H1 (cell line): Measurements from ENCODE around the gene CD226. TPM values are rescaled to one million over a fixed set of nuclear protein-coding genes. Genes with fewer than 3 reads are reported as not detected.

ENCODE experiments used
- CTCF ChIA-PET: fragments of 300-600 bp; sonication (Branson Sonifier 250); formaldehyde crosslinking; loops from one replicate; lab custom pipeline; 2021; ENCODE audit not compliant: partially characterized antibody; lab: Charles Lee
- POLR2A ChIA-PET: fragments of 300-600 bp; sonication (Branson Sonifier 250); formaldehyde crosslinking; loops from one replicate; lab custom pipeline; 2021; ENCODE audit warnings: inconsistent platforms; ENCODE audit not compliant: partially characterized antibody; lab: Charles Lee
- DNase-seq, 2 experiments: peaks; one replicate each; pipeline versions ENCODE4 v3.0.0 to v3.0.0-alpha.2; 2010 to 2022; ENCODE audit warnings: low spot score in 2 of 2, low read depth in 1 of 2, mixed read lengths in 1 of 2
- FAIRE-seq: peaks from 2 replicates; lab custom pipeline; 2011; peaks lifted over from hg19 to GRCh38; lab: Jason Lieb, UNC
- H2AFZ ChIP-seq: 2 replicates; pipeline ENCODE4 v1.8.1; 2012; ENCODE audit warnings: low read length, inconsistent platforms
- H2AK5ac ChIP-seq: 2 replicates; pipeline ENCODE4 v1.6.1; 2013; ENCODE audit warnings: low read depth, low read length
- H2BK120ac ChIP-seq: replicated peaks from 2 replicates; pipeline ENCODE3; 2013; ENCODE audit warnings: low read depth, low read length, inconsistent platforms
- H2BK12ac ChIP-seq: 2 replicates; pipeline ENCODE4 v1.6.1; 2013; ENCODE audit warnings: low read depth, low read length
- H2BK15ac ChIP-seq: 2 replicates; pipeline ENCODE4 v1.6.1; 2013; ENCODE audit warnings: low read length
- H2BK20ac ChIP-seq: 2 replicates; pipeline ENCODE4 v1.6.1; 2013; ENCODE audit warnings: low read length
- H2BK5ac ChIP-seq: 2 replicates; pipeline ENCODE4 v1.6.1; 2013; ENCODE audit warnings: low read depth, low read length
- H3K14ac ChIP-seq: 2 replicates; pipeline ENCODE4 v1.6.1; 2013; ENCODE audit warnings: inconsistent platforms; ENCODE audit not compliant: insufficient read length
- H3K18ac ChIP-seq: 2 replicates; pipeline ENCODE4 v1.6.1; 2013; ENCODE audit warnings: low read length; ENCODE audit errors: extremely low read depth
- H3K23ac ChIP-seq: 2 replicates; pipeline ENCODE4 v1.6.1; 2013; ENCODE audit warnings: inconsistent platforms; ENCODE audit not compliant: insufficient read length
- H3K23me2 ChIP-seq: 2 replicates; pipeline ENCODE4 v1.6.1; 2013; ENCODE audit warnings: low read depth, low read length
- H3K27ac ChIP-seq: 2 replicates; pipeline ENCODE4 v1.6.1; 2011; ENCODE audit warnings: low read depth, low read length, inconsistent platforms
- H3K27me3 ChIP-seq, 4 experiments: replicated peaks in 1 of 4; 1 replicate in 1 of 4; 2 replicates in 3 of 4; pipeline versions ENCODE4 v1.6.1 to v1.8.1; 2011 to 2013; ENCODE audit warnings: low read length in 3 of 4, mild to moderate bottlenecking in 3 of 4, inconsistent platforms in 2 of 4, mixed read lengths in 2 of 4, moderate library complexity in 1 of 4; ENCODE audit not compliant: control insufficient read depth in 3 of 4, insufficient read depth in 3 of 4; ENCODE audit errors: extremely low read depth in 1 of 4
- H3K36me3 ChIP-seq, 4 experiments: 2 replicates each; pipeline versions ENCODE4 v1.6.1 to v1.8.1; 2011 to 2013; ENCODE audit warnings: mild to moderate bottlenecking in 4 of 4, low read length in 3 of 4, moderate library complexity in 2 of 4, control low read depth in 1 of 4, inconsistent platforms in 1 of 4; ENCODE audit not compliant: insufficient read depth in 4 of 4, control insufficient read depth in 2 of 4
- H3K4ac ChIP-seq: replicated peaks from 2 replicates; pipeline ENCODE3; 2013; ENCODE audit warnings: low read length, low read depth, mixed read lengths, inconsistent platforms; ENCODE audit not compliant: insufficient read length
- H3K4me1 ChIP-seq, 4 experiments: replicated peaks in 1 of 4; 1 replicate in 1 of 4; 2 replicates in 3 of 4; pipeline versions ENCODE4 v1.6.1 to v1.8.1; 2011 to 2013; ENCODE audit warnings: low read length in 3 of 4, inconsistent platforms in 2 of 4, mixed read lengths in 1 of 4; ENCODE audit not compliant: insufficient read depth in 4 of 4, control insufficient read depth in 3 of 4
- H3K4me2 ChIP-seq, 2 experiments: 2 replicates each; pipeline versions ENCODE4 v1.6.1 to v1.8.1; 2011 to 2013; ENCODE audit warnings: low read depth in 2 of 2, low read length in 2 of 2, control low read depth in 1 of 2, inconsistent platforms in 1 of 2, mild to moderate bottlenecking in 1 of 2; ENCODE audit not compliant: insufficient read depth in 1 of 2
- H3K4me3 ChIP-seq, 4 experiments: fragments of 200-600, 300-600 bp in 1 of 4; sonication (generic), shearing (Covaris generic), sonication (Bioruptor Twin) in 1 of 4; 2 replicates each; pipeline versions ENCODE4 v1.5.1 to v1.8.1; 2011 to 2016; ENCODE audit warnings: low read length in 4 of 4, low read depth in 3 of 4, control low read depth in 2 of 4, inconsistent platforms in 2 of 4, mild to moderate bottlenecking in 2 of 4, mixed read lengths in 1 of 4, moderate library complexity in 1 of 4; ENCODE audit not compliant: insufficient read depth in 2 of 4; ENCODE audit errors: extremely low read depth in 1 of 4
- H3K56ac ChIP-seq: replicated peaks from 2 replicates; pipeline ENCODE3; 2013; ENCODE audit warnings: low read depth, mild to moderate bottlenecking, mixed read lengths, low read length, inconsistent platforms; ENCODE audit not compliant: insufficient read length
- H3K79me1 ChIP-seq: 2 replicates; pipeline ENCODE4 v1.6.1; 2013; ENCODE audit warnings: low read depth, low read length, control low read depth
- H3K79me2 ChIP-seq, 2 experiments: 2 replicates each; pipeline versions ENCODE4 v1.6.1 to v1.8.1; 2012 to 2013; ENCODE audit warnings: low read length in 2 of 2, mild to moderate bottlenecking in 2 of 2, inconsistent platforms in 1 of 2; ENCODE audit not compliant: insufficient read depth in 2 of 2, control insufficient read depth in 1 of 2
- H3K9ac ChIP-seq, 4 experiments: replicated peaks in 1 of 4; 1 replicate in 1 of 4; 2 replicates in 3 of 4; pipeline versions ENCODE4 v1.6.1 to v1.8.1; 2011 to 2013; ENCODE audit warnings: low read depth in 3 of 4, low read length in 3 of 4, control low read depth in 2 of 4, mild to moderate bottlenecking in 2 of 4, moderate library complexity in 2 of 4, inconsistent platforms in 1 of 4; ENCODE audit errors: extremely low read depth in 1 of 4
- H3K9me3 ChIP-seq, 2 experiments: 2 replicates each; pipeline versions ENCODE4 v1.6.1 to v1.8.1; 2012 to 2013; ENCODE audit warnings: mild to moderate bottlenecking in 2 of 2, moderate library complexity in 2 of 2, control low read depth in 1 of 2, inconsistent platforms in 1 of 2, low read depth in 1 of 2, low read length in 1 of 2, mixed read lengths in 1 of 2; ENCODE audit not compliant: insufficient read depth in 2 of 2
- H4K20me1 ChIP-seq, 2 experiments: replicated peaks in 1 of 2; 2 replicates each; pipeline versions ENCODE3 to v1.8.1; 2011 to 2013; ENCODE audit warnings: inconsistent platforms in 2 of 2, low read length in 2 of 2, mild to moderate bottlenecking in 1 of 2; ENCODE audit not compliant: insufficient read depth in 2 of 2, control insufficient read depth in 1 of 2
- H4K5ac ChIP-seq: 2 replicates; pipeline ENCODE4 v1.6.1; 2013; ENCODE audit warnings: low read length, low read depth, mixed read lengths, inconsistent platforms; ENCODE audit not compliant: insufficient read length
- H4K8ac ChIP-seq: 2 replicates; pipeline ENCODE4 v1.8.0; 2013; ENCODE audit warnings: mild to moderate bottlenecking, moderate library complexity, low read length, inconsistent platforms; ENCODE audit not compliant: insufficient read depth; ENCODE audit errors: extremely low read depth
- H4K91ac ChIP-seq: replicated peaks from 2 replicates; pipeline ENCODE3; 2013; ENCODE audit warnings: low read length, mixed read lengths, inconsistent platforms; ENCODE audit not compliant: insufficient read length
- GTF2F1 ChIP-seq: IDR thresholded peaks from 2 replicates; pipeline ENCODE4 v1.6.1; 2012; ENCODE audit warnings: low read depth, low read length, improper control_type of control experiment, borderline replicate concordance
- POLR2A ChIP-seq, 2 experiments: IDR thresholded peaks; 1 replicate in 1 of 2; 2 replicates in 1 of 2; pipeline ENCODE4 v1.6.1; 2011; ENCODE audit warnings: low read depth in 2 of 2, low read length in 2 of 2, mild to moderate bottlenecking in 2 of 2; ENCODE audit errors: control extremely low read depth in 1 of 2
- RNF2 ChIP-seq: fragments of 200-900, 300-1000 bp; sonication (generic); IDR thresholded peaks from 2 replicates; pipeline ENCODE4 v1.7.1; 2016; ENCODE audit warnings: borderline replicate concordance, low read depth, mild to moderate bottlenecking, antibody characterized with exemption, low read length; ENCODE audit not compliant: poor library complexity, severe bottlenecking; ENCODE audit errors: missing control alignments
- TAF7 ChIP-seq: optimal IDR thresholded peaks from 2 replicates; pipeline ENCODE3; 2011; ENCODE audit warnings: low read depth, mild to moderate bottlenecking, inconsistent platforms, low read length, moderate library complexity, borderline replicate concordance
- WGBS, 2 experiments: shearing (Covaris generic) in 1 of 2; methylation state at CpG; one replicate each; pipeline versions ENCODE4 v1.1.6 to v1.1.7; 2013 to 2015; ENCODE audit warnings: low lambda C conversion rate in 2 of 2, mixed read lengths in 2 of 2, inconsistent platforms in 1 of 2, low coverage in 1 of 2, missing lambda C conversion rate in 1 of 2; ENCODE audit not compliant: insufficient replicate concordance in 2 of 2, insufficient coverage in 1 of 2, insufficient read length in 1 of 2; ENCODE audit errors: extremely low coverage in 1 of 2, missing lambda C conversion rate in 1 of 2; 5-methylcytosine and 5-hydroxymethylcytosine counted together
- polyA plus RNA-seq, 7 experiments: library from polyadenylated mRNA; depleted of rRNA in 3 of 7; stranded (reverse) in 5 of 7; unstranded in 2 of 7; fragments of >200 nt in 5 of 7; fragments of 200-250 nt in 2 of 7; gene quantifications; 1 replicate in 5 of 7; 2 replicates in 1 of 7; 4 replicates in 1 of 7; pipeline versions ENCODE4 v1.2.1 to v1.2.3, GENCODE V29; 2011 to 2013; ENCODE audit warnings: missing spikeins in 2 of 7, mixed read lengths in 2 of 7
- total RNA-seq: library from RNA; stranded (reverse); fragmentation: NEBNext Ultra II Directional; extraction: Animal tissue kit (Norgen Biotek cat#: 25700); gene quantifications from 2 replicates; pipeline ENCODE4 v1.2.1, GENCODE V29; 2021

Gene CD226
- total and polyA plus RNA-seq, 2 of the 8 experiments (the other 6 are each of a cell fraction or from before 2014, with no cell fraction given), result not detected

GRCh38 chr18:69841117-69841516, 106.6 kb downstream of the CD226 start:
- Histone ChIP-seq H3K56ac (no peak overlapping the region), H2BK120ac (no peak overlapping the region), H3K27me3 (no peaks in the 10 kb centered on the region), H3K79me1 (no peaks in the 10 kb centered on the region), H2AFZ (no peak overlapping the region), H3K9ac (no peak overlapping the region), H3K9me3 (no peaks in the 10 kb centered on the region), H3K23ac (no peak overlapping the region), H2AK5ac (no peak overlapping the region), H4K5ac (no peak overlapping the region), H3K36me3 (no peaks in the 10 kb centered on the region; a peak in 1 of 8 replicates), H4K91ac (no peak overlapping the region), H3K4me1 (peaks cover 0 to 6% (median 0%) of the 10 kb centered on the region in 4 experiments; a peak in 2 of 7 replicates), H2BK12ac (no peak overlapping the region), H3K18ac (no peak overlapping the region), H4K20me1 (no peaks in the 10 kb centered on the region), H2BK15ac (no peak overlapping the region), H3K23me2 (no peaks in the 10 kb centered on the region; the same call in 1 of the 2 replicates), H3K4me2 (no peak overlapping the region), H4K8ac (no peak overlapping the region), H2BK5ac (no peak overlapping the region), H2BK20ac (no peak overlapping the region), H3K14ac (no peak overlapping the region), H3K4ac (no peak overlapping the region), H3K27ac (no peak overlapping the region), H3K79me2 (no peaks in the 10 kb centered on the region), H3K4me3 (no peak overlapping the region)
- TF ChIP-seq RNF2 (no peak), TAF7 (no peak), POLR2A (IDR thresholded peaks at IDR 0.05; ENCODE audit: control extremely low read depth in 1 of 2, low read depth in 2 of 2, low read length in 2 of 2) (no peak), GTF2F1 (no peak)
- ChIA-PET CTCF (interaction anchor here (0.8 to 1.6 kb wide), 4 partner anchors 13 to 118 kb away, joined by 3 to 5 read pairs (median 4); no protein-coding TSS in a partner anchor), POLR2A (no interaction called here)
- WGBS, 2 experiments, result 87% methylated on average over 9 of the region's 9 CpGs; no CpG with 5 or more reads in 1 of the 2 experiments
- no peak for FAIRE-seq
- no peak for DNase-seq
